CD14-positive monocyte (primary cell): ENCODE data around the gene FRMPD2. TPM values are rescaled to one million over a fixed set of nuclear protein-coding genes. Genes with fewer than 3 reads are reported as not detected.

ENCODE experiments used
- DNase-seq, 3 donors: peaks; one replicate each; pipeline ENCODE4 v3.0.0-alpha.2; 2011 to 2022
- H2AFZ ChIP-seq: 2 replicates; pipeline ENCODE4 v1.6.0; 2012; ENCODE audit warnings: mild to moderate bottlenecking, low read depth, low read length, inconsistent platforms; ENCODE audit not compliant: insufficient read depth, poor library complexity, severe bottlenecking
- H3K27ac ChIP-seq, 2 donors: 1 replicate in 1 of 2; 2 replicates in 1 of 2; pipeline ENCODE4 v1.5.1; 2012 to 2013; ENCODE audit warnings: low read length in 2 of 2, control low read depth in 1 of 2, inconsistent platforms in 1 of 2, low read depth in 1 of 2, mild to moderate bottlenecking in 1 of 2
- H3K27me3 ChIP-seq, 2 donors: one replicate each; pipeline versions ENCODE4 v1.6.0 to v1.6.1; 2011 to 2013; ENCODE audit warnings: low read length in 2 of 2; ENCODE audit not compliant: control insufficient read depth in 2 of 2, insufficient read depth in 2 of 2
- H3K36me3 ChIP-seq, 2 donors: replicated peaks in 1 of 2; 1 replicate in 1 of 2; 2 replicates in 1 of 2; pipeline versions ENCODE4 v1.5.1 to v1.6.1; 2012 to 2013; ENCODE audit warnings: low read length in 2 of 2, control low read depth in 1 of 2, inconsistent platforms in 1 of 2, mild to moderate bottlenecking in 1 of 2; ENCODE audit not compliant: insufficient read depth in 2 of 2, control insufficient read depth in 1 of 2
- H3K4me1 ChIP-seq, 2 donors: 1 replicate in 1 of 2; 2 replicates in 1 of 2; pipeline versions ENCODE4 v1.5.1 to v1.6.1; 2012 to 2013; ENCODE audit warnings: low read length in 2 of 2, control low read depth in 1 of 2, inconsistent platforms in 1 of 2, mild to moderate bottlenecking in 1 of 2, moderate library complexity in 1 of 2; ENCODE audit not compliant: insufficient read depth in 2 of 2, control insufficient read depth in 1 of 2
- H3K4me2 ChIP-seq: replicated peaks from 2 replicates; pipeline ENCODE3; 2012; ENCODE audit warnings: low read length, moderate library complexity, mild to moderate bottlenecking; ENCODE audit not compliant: poor library complexity, severe bottlenecking; ENCODE audit errors: extremely low read depth
- H3K4me3 ChIP-seq, 3 experiments: fragments of 200-600 bp in 1 of 3; sonication (generic) in 1 of 3; replicated peaks in 1 of 3; 1 replicate in 2 of 3; 2 replicates in 1 of 3; pipeline ENCODE4 v1.5.1; 2011 to 2013; ENCODE audit warnings: low read length in 3 of 3, mild to moderate bottlenecking in 3 of 3, control low read depth in 2 of 3, low read depth in 2 of 3, inconsistent platforms in 1 of 3, moderate library complexity in 1 of 3
- H3K79me2 ChIP-seq: 2 replicates; pipeline ENCODE4 v1.6.0; 2012; ENCODE audit warnings: mild to moderate bottlenecking, control low read depth, inconsistent platforms, low read length, moderate library complexity; ENCODE audit not compliant: insufficient read depth
- H3K9ac ChIP-seq: 2 replicates; pipeline ENCODE4 v1.6.0; 2017; ENCODE audit warnings: low read length, mild to moderate bottlenecking; ENCODE audit not compliant: insufficient read depth, poor library complexity, severe bottlenecking
- H3K9me3 ChIP-seq, 2 donors: replicated peaks in 1 of 2; 1 replicate in 1 of 2; 2 replicates in 1 of 2; pipeline versions ENCODE4 v1.5.1 to v1.6.1; 2012 to 2013; ENCODE audit warnings: low read length in 2 of 2, control low read depth in 1 of 2; ENCODE audit not compliant: control insufficient read depth in 1 of 2, insufficient read depth in 1 of 2
- H4K20me1 ChIP-seq: 2 replicates; pipeline ENCODE4 v1.6.0; 2012; ENCODE audit warnings: mild to moderate bottlenecking, low read length, control low read depth, moderate library complexity; ENCODE audit not compliant: insufficient read depth
- H3K27ac Mint-ChIP-seq, 7 donors: one replicate each; pipeline ENCODE4 v1.8.0; 2020; ENCODE audit warnings: mild to moderate bottlenecking in 7 of 7, mixed read lengths in 7 of 7, moderate library complexity in 6 of 7, inconsistent platforms in 2 of 7
- H3K27me3 Mint-ChIP-seq, 3 donors: one replicate each; pipeline ENCODE4 v1.8.0; 2021 to 2022; ENCODE audit warnings: low read depth in 3 of 3, mild to moderate bottlenecking in 3 of 3, mixed read lengths in 3 of 3, moderate library complexity in 3 of 3, inconsistent platforms in 1 of 3
- H3K36me3 Mint-ChIP-seq, 2 donors: one replicate each; pipeline ENCODE4 v1.8.0; 2020; ENCODE audit warnings: mixed read lengths in 2 of 2, inconsistent platforms in 1 of 2, mild to moderate bottlenecking in 1 of 2
- H3K4me1 Mint-ChIP-seq: one replicate; pipeline ENCODE4 v1.8.0; 2020; ENCODE audit warnings: mild to moderate bottlenecking, mixed read lengths
- H3K4me3 Mint-ChIP-seq, 2 donors: one replicate each; pipeline ENCODE4 v1.8.0; 2020; ENCODE audit warnings: mild to moderate bottlenecking in 2 of 2, mixed read lengths in 2 of 2, moderate library complexity in 1 of 2
- H3K9me3 Mint-ChIP-seq, 7 donors: one replicate each; pipeline ENCODE4 v1.8.0; 2020 to 2022; ENCODE audit warnings: mixed read lengths in 7 of 7, mild to moderate bottlenecking in 6 of 7, moderate library complexity in 6 of 7, inconsistent platforms in 2 of 7
- WGBS: methylation state at CpG from one replicate; pipeline ENCODE4 v1.1.5; 2013; ENCODE audit warnings: missing lambda C conversion rate; ENCODE audit not compliant: insufficient coverage; 5-methylcytosine and 5-hydroxymethylcytosine counted together
- intact Hi-C, 2 donors: fragments of 100-400 bp; cut with micrococcal nuclease; formaldehyde crosslinking; loops; one replicate each; pipeline versions ENCODE4 v1.15.0 to v1.15.1; 2023
- polyA plus RNA-seq, 3 donors: library from polyadenylated mRNA; depleted of rRNA in 1 of 3; unstranded in 2 of 3; stranded (reverse) in 1 of 3; fragments of 300-500 nt in 2 of 3; fragments of >200 nt in 1 of 3; fragmentation: Illumina TruSeq in 2 of 3; gene quantifications; 1 replicate in 2 of 3; 2 replicates in 1 of 3; pipeline ENCODE4 v1.2.3, GENCODE V29; 2012 to 2021
- TF ChIP-seq, protein P1 (sequence below): fragments of 200-600 bp; IDR thresholded peaks from one replicate; pipeline ENCODE4 v1.8.0; 2022; ENCODE audit warnings: antibody characterized with exemption, mild to moderate bottlenecking

The FRMPD2 gene
- polyA plus RNA-seq, 3 donors: not detected

DNA sequence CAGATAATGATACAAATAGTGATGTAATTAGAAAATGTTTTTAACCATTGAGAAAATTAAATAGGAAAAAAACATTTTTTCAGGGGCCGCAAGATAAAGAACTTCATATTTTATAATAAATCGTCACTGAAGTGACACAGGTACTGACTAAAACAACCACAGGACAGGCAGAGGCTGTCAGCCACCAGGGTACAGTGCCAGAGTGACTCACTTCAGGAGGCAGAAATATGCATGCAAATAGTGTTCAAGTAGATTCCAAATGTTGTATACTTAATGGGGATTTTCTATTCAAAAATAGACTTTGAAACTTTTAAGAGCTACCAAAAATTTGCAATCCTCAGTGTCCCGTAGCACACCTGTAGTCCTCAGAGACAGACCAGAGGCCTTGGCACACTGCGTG, 68.6 kb downstream of the FRMPD2 start:
- WGBS: 93% methylated on average over 2 of the region's 4 CpGs

DNA sequence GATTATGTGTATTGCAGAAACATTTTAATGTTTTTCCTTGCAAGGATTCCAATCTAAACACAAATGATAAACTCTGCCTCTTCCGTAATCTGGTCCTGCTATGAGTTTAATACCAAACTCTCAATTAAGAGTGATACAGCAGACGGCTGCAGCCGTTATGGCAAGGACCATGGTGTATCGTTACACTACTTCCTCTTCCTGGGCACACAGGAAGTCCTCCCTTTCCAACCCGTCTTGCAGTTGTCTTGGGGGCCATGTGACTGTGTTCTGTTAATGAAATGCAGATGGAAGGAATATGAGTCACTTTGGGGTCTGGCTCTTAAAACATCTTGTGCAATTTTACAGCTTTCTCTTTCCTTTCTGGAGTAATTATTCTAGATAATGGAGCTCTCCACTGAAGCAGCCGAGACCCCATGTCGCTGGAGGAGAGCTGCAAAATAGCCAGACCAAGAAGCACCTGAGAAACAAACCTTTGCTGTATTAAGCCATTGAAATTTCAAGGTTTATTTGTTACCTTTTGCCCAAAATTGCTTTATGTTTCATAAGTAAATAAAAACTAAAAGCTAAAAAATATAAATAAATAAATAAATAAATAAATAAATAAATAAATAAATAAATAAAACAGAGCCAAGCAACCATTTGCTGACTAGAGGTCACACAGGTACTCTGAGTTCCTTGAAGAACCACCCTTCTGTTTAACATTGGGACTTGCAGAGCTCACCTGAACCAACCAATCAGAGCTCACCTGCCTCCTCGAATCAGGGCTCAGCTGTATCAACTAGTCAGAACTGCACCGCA, 74.7 kb downstream of the FRMPD2 start:
- Histone ChIP-seq H3K27ac (no peak overlapping the region), H3K36me3 (no peaks in the 10 kb centered on the region), H3K79me2 (no peaks in the 10 kb centered on the region), H2AFZ (peak overlapping the region; percentile 64), H4K20me1 (no peaks in the 10 kb centered on the region), H3K27me3 (no peaks in the 10 kb centered on the region), H3K4me3 (peak overlapping the region in 1 of 3 experiments; percentile 45), H3K4me2 (peak overlapping the region; percentile 55), H3K4me1 (peaks cover 4 to 5% of the 10 kb centered on the region in 2 donors), H3K9me3 (no peaks in the 10 kb centered on the region), H3K9ac (no peak overlapping the region)
- WGBS: 100% methylated on average over 1 of the region's 9 CpGs
- peak; percentile 43 to 72 (median 50) for DNase-seq
- TF ChIP-seq, protein P1, sequence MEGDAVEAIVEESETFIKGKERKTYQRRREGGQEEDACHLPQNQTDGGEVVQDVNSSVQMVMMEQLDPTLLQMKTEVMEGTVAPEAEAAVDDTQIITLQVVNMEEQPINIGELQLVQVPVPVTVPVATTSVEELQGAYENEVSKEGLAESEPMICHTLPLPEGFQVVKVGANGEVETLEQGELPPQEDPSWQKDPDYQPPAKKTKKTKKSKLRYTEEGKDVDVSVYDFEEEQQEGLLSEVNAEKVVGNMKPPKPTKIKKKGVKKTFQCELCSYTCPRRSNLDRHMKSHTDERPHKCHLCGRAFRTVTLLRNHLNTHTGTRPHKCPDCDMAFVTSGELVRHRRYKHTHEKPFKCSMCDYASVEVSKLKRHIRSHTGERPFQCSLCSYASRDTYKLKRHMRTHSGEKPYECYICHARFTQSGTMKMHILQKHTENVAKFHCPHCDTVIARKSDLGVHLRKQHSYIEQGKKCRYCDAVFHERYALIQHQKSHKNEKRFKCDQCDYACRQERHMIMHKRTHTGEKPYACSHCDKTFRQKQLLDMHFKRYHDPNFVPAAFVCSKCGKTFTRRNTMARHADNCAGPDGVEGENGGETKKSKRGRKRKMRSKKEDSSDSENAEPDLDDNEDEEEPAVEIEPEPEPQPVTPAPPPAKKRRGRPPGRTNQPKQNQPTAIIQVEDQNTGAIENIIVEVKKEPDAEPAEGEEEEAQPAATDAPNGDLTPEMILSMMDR: no peak
- Mint-ChIP-seq H3K4me3 (peak overlapping the region in 1 of 2 donors; percentile 70), H3K4me1 (peaks cover 5% of the 10 kb centered on the region), H3K27ac (peak overlapping the region in 1 of 7 donors; percentile 69), H3K36me3 (no peaks in the 10 kb centered on the region), H3K27me3 (peaks cover 0 to 7% (median 3%) of the 10 kb centered on the region in 3 donors), H3K9me3 (peaks cover 3 to 9% (median 5%) of the 10 kb centered on the region in 7 donors)
- intact Hi-C loops: no loop called here

More for the DNA sequence above, 68.6 kb downstream of the FRMPD2 start:
- Mint-ChIP-seq H3K4me1 (no peaks in the 10 kb centered on the region), H3K36me3 (no peaks in the 10 kb centered on the region), H3K27ac (no peak overlapping the region), H3K9me3 (no peaks in the 10 kb centered on the region), H3K4me3 (no peak overlapping the region), H3K27me3 (peaks cover 0 to 5% (median 4%) of the 10 kb centered on the region in 3 donors)
- H3K4me2 ChIP-seq: no peak overlapping the region
- no peaks in the 10 kb centered on the region for H3K4me1 ChIP-seq
- H3K9ac ChIP-seq: no peak overlapping the region
- no peak overlapping the region for H3K27ac ChIP-seq
- H3K4me3 ChIP-seq: no peak overlapping the region
- no peaks in the 10 kb centered on the region for H3K27me3 ChIP-seq
- intact Hi-C loops: no loop called here
- H3K79me2 ChIP-seq: no peaks in the 10 kb centered on the region
- DNase-seq: no peak
- H3K36me3 ChIP-seq: no peaks in the 10 kb centered on the region
- H2AFZ ChIP-seq: no peak overlapping the region
- TF ChIP-seq, protein P1: no peak
- H4K20me1 ChIP-seq: no peaks in the 10 kb centered on the region
- H3K9me3 ChIP-seq: no peaks in the 10 kb centered on the region
